HG03066 (cell line): ENCODE measurements around the gene CFAP74.
"Not testable (repeated sequence)": the region's sequence is repeated elsewhere in the genome, so short reads cannot be mapped to it uniquely, and the experiment has no call there.

Experiments
- ATAC-seq: cut with Tn5 transposase; IDR thresholded peaks from one replicate; pipeline ENCODE4 v1.9.1; 2021; ENCODE audit warnings: low read depth; ENCODE audit not compliant: unreplicated experiment

The CFAP74 gene

GRCh38 chr1:1938276-1938573 is 65.4 kb downstream of the CFAP74 start:
- no peak for ATAC-seq

DNA sequence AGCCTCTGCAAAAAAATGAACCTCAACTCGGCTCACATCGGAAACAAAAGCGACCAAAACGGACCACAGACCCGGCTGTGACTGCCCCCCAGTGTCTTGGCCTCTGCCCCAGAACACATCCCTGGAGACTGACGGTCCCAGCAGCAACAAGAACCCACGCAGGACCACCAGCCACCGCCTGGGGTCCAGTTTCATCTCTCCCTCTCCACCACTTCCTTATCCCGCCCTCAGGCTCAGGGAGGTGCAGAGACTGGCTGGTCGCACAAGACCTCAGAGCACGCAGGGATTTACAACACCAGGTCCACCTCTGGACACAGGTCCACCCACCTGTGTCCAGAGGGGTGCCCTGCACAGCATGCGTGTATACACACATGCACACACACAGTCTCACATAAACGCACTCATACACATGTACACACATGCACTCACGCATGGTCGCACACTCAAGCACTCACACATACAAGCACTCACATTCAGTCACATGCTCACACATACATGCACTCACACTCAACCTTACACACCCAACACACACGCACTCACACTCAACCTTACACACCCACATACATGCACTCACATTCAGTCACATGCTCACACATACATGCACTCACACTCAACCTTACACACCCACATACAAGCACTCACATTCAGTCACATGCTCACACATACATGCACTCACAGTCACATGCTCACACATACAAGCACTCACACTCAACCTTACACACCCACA is 65.9 kb downstream of the CFAP74 start:
- ATAC-seq: no peak

GRCh38 chr1:1937061-1937460 is 66.5 kb downstream of the CFAP74 start:
- ATAC-seq: no peak

- not testable (repeated sequence) for ATAC-seq
These were observed 68.7 kb downstream of the CFAP74 start for GRCh38 chr1:1934848-1935247.

DNA sequence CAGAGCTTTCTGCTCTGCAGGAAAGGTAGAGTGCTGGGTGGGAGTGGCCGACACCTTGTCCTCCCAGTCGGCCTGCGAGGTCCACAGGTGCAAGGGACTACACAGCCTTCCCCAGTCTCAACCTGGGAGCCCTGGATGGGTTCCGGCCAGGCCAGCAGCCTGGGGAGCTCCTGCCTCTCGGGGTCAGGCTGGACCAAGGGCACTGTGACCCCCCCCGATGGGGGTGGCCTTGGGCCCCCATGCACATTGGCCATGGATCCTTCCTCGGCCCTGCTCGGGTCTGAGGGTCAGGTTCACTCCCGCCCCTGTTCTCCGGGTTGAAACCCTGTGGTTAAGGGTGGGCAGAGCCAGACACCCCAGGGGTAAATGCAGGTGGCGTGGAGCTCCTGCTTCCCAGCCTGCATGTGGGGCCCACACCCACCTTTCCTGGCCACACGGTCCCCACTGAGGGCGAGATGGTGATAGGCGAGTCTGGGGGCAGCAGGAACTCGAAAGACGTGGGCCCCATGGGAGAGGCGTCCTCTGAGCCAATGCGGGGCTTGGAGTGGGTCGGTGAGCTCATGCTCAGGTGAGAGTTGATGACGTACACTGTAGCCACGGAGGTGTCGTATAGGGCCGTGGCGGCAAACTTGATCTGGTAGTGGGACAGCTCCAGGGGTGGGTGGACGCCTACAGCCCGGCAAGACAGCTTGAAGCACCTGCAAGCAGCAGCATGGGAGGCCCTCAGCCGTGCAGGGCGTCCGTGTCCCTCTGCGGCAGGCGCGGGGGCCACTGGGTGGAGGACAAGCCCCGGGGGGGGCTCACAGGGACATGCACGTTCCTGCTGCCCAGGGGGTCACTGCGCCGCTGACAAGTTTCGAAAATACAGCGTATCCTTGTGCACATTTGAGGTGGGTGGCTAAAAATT is 73.7 kb downstream of the CFAP74 start:
- no peak for ATAC-seq

GRCh38 chr1:1929102-1929638 is 74.4 kb downstream of the CFAP74 start:
- no peak for ATAC-seq

DNA sequence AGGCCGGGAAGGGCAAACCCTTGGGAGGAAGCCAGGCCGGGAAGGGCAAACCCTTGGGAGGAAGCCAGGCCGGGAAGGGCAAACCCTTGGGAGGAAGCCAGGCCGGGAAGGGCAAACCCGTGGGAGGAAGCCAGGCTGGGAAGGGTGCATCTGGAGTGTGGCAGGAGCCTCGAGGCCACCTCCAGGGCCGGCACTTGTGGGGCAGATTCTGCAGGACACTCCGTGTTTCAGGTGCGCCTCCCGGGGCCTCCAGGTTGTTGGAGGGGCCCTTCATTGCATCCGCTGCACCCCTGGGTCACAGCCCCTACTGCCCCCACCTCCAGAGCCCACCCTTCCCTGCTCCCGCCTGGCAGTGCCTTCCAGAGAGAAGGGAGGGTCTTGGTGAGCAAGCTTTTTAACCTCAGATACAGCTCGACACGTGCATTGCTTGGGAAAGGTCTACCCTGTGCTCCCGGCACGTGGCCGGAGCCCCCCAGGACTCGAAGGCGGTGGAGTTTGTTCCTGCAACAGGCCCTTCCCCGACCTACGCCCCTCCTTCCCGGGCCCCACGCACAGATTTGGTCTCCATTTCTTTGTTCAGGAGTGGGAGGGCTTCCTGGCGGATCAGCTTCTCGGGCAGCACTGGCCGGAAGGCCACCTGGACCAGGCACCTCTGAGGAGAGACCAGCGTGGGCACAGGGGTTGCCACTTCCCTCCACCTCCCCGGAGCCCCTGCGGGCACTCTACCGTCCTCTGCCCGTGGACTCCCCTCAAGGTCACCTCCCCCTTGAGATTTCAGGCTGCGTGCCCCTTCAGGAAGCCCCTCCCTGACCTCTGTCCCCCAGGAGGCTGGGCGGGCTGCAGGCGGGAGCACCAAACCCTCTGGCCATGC is 75.1 kb downstream of the CFAP74 start:
- ATAC-seq: no peak

- ATAC-seq: no peak
These were observed 75.8 kb downstream of the CFAP74 start for GRCh38 chr1:1927751-1928150.

DNA sequence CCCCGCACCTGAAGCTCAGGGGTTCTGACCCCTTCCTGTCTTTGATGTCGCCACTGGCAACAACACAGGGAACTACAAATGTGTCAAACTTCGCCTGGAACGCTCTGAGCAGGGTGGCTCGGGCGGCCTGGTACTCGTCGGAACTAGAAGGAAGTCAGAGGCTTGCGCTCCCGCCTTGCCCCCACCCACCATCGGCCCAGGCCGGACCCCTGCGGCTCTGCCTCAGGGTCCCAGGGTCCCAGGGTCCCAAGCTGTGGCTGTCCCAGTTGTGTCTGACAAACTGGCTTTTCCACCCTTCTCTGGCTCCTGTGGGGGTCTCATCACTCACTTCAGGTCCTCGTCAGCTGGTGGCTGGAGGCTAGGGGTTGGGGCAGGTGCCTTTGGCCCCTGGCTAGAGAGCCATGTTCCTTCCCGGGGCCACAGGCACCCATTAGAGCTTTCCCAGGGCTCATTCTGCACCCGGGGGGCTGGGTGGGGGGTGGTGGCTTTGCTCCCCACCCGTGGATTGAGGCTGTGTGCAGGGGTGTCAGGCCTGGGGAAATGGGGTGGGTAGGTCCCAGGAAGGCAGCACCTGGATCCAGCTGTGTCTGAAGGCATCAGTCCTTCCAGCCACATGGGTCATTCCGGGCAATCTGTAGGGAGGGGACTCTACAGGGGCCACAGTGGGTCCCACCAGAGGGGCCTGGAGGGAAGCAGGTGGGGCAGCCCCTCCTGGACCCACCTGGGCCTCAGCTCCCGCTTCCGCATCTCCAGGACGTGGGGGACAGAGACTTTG is 76.5 kb downstream of the CFAP74 start:
- ATAC-seq: no peak

DNA sequence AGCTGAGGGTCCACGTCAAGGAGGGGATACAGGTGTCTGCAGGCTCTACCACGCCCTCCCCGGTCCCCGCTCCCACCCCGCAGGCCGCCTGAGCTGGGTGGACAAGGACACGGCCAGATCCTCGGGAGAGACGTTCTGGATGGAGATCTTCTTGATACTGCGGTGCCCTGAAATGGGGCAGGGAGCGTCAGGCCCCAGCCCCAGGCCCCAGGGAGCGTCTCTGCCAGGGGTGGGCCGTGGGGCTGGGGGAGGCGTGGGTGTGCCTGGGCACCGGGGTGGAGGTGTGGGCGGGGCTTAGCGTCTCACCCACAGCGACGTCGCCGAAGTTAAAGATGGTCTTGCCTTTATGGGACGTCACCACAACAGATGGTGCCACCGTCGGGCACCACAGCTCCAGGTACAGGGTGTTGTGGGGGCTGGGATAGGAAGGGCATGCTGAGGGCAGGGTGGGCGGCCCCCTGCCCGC is 77.2 kb downstream of the CFAP74 start:
- no peak for ATAC-seq

DNA sequence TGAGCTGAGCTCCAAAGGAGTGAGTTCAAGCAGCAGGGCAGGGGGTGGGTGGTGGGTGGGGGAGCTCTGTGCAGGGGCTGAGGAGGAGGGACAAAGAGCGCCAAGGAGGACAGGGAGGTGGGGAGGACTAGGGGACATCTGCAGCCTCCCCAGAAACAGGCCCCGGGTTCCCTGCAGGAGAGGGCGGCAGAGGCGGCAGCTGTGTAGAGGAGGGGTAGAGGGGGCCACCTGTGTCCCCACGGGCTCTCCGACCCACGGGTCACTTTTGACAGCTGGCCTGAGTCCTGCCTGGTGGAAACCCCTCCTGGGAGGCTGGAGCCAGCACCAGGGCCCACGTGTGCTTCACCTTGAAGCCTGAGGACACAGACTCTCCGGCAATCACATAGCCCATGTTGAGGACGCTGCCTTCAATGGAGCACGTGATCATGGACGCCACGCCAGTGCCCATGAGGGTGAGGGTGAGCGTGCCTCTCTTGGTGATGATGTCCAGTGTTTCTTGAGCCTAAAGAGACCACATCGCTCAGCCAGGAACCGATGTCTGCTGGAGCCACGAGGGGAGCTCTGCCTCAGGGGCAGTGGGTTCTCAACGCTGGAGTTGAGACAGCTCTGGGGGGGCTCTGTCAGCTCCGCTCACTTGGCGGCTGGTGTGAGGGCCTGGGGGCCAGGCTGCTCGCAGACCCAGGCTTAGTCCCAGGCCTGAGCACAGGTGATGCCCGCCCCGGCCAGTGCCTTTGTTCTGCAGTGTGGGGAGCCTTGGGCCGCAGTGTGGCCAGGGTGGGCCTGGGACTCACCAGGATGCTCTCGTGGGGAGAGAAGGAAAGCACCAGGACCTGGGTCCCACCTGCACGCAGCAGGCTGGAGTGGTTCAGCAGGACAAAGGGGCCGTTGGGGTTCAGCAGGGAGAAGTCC is 77.9 kb downstream of the CFAP74 start:
- ATAC-seq: no peak

DNA sequence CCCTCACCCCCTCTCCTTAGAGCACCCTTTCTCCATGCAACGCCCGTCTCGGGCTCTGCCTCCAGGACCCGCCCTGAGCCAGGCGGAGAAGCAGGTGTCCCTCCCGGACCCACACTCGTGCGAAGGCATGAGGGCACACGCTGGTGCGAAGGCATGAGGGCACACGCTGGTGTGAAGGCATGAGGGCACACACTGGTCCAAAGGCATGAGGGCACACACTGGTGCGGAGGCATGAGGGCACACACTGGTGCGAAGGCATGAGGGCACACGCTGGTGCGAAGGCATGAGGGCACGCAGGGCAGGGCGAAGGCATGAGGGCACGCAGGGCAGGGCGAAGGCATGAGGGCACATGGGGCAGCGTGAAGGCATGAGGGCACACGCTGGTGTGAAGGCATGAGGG is 78.7 kb downstream of the CFAP74 start:
- ATAC-seq: no peak

DNA sequence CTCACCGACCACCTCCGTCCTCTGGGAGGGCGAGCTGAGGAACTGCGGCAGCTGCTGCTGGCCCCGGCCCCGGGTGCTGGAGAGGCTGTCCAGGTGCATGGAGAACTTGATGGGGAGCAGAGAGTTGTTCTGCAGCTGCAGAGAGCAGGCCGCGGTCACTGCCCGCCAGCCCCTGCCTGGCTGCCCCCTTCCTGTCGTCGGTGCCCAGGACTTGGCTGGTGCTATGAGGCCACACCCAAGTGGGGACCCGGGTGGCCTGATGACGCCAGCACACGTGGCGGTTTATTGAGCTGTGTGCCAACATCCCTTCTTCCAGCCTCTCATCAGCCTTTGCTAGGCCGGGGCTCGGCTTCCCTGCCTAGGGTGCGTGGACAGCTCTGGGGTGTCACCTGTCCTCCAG is 79.2 kb downstream of the CFAP74 start:
- no peak for ATAC-seq

DNA sequence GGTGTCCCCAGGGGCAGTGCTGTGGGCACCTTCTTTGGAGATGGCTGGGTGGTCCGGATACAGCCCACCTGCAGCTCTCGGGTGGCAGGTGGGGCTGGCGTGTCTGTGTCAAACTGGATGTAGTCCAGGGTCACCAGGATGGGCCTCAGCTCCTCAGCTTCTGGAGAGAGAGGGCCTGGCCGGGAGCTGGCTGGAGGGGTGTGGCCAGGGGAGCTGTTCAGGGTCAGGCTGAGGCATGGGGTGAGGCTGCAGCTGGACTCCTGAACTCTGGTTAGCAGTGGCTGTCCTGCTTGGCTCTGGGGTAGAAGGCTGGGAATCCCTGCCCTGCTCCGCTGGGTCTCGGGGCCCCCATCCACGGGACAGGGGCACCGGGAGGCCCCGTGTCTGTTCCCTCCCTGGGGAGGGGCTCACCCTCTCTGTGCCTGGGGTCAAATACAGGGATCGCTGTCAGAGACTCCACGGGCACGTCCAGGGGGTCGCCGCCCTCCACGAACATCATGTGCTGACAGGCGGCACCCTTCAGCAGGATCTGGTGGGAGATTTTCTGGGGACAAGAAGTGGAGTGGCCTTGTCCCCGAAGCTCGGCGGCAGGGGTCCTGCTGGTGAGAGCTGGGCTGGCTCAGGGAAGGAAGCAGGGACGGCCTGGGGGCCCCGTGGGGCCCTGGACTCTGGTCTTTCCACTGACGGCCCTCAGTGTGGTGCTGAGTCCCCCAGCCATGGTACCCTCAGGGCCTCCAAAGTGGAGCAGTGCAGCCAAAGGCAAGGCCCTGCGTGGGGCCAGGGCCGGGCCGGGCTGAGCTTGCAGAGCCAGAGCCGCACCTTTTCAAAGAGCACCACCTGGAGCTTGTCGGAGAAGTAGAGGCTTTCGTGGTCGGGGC is 80.4 kb downstream of the CFAP74 start:
- no peak for ATAC-seq

DNA sequence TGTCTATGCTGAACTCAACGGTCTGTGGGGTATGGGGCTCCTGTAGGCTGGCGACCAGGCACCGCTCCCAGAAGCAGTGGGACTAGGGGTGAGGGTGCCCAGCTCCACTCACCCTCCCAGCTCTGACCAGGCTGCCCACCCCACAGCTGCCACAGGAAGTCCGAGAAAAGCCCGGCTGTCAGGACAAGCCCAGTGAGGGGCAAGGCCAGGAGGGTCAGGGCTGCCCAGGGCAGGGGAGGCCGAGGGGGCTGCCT is 81.0 kb downstream of the CFAP74 start:
- no peak for ATAC-seq

GRCh38 chr1:1921901-1922701 is 81.5 kb downstream of the CFAP74 start:
- ATAC-seq: no peak

DNA sequence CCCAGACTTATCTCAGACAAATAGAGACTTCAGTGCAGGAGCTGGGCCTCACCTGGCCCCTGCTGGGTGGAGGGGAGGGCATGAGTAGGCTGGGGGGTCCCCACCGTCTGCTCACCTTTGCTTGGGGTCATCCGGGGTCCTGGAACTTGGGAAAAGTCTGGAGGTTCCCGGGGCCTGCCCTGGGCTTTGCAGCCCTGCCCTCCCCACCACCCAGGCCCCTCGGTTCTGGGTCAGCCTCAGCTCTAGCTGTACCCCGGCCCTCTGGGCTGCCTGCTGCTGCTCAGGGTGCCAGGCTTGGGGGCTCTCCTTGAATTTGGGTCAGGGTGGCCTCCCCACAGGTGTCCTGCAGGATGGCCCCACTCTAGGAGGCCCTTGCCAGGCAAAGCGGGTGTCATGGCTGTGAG is 82.1 kb downstream of the CFAP74 start:
- no peak for ATAC-seq
